Transverse colon (tissue), 4 donors: ENCODE results near the gene KCTD16.

Experiments used
- CTCF ChIP-seq, 5 experiments: fragments of 200-600 bp in 3 of 5; fragments of 450-650 bp in 2 of 5; sonication (generic) in 3 of 5; IDR thresholded peaks; 1 replicate in 2 of 5; 2 replicates in 3 of 5; pipeline ENCODE4 v1.5.1; 2016 to 2017; ENCODE audit warnings: antibody characterized with exemption in 5 of 5, inconsistent platforms in 3 of 5, mild to moderate bottlenecking in 2 of 5, moderate library complexity in 1 of 5
- EP300 ChIP-seq: sonication (generic); formaldehyde crosslinking; IDR thresholded peaks from one replicate; pipeline ENCODE4 v1.6.1; 2017; ENCODE audit warnings: antibody characterized with exemption, low read depth
- POLR2A ChIP-seq: fragments of 450-650 bp; IDR thresholded peaks from one replicate; pipeline ENCODE4 v1.6.1; 2016; ENCODE audit warnings: antibody characterized with exemption, mild to moderate bottlenecking, moderate library complexity
- POLR2AphosphoS5 ChIP-seq, 3 donors: sonication (generic); formaldehyde crosslinking; IDR thresholded peaks; one replicate each; pipeline ENCODE4 v1.6.1; 2016; ENCODE audit warnings: antibody characterized with exemption in 3 of 3

- TF ChIP-seq CTCF (IDR thresholded peaks at IDR 0.05), result no peak
- TF ChIP-seq POLR2A, result no peak
- TF ChIP-seq EP300, result no peak
- TF ChIP-seq POLR2AphosphoS5 (IDR thresholded peaks at IDR 0.05), result no peak
Observed at GRCh38 chr5:144177548-144177947, 6.9 kb downstream of the KCTD16 start.
